Measurements from ENCODE around the gene MYL12A.

DNA sequence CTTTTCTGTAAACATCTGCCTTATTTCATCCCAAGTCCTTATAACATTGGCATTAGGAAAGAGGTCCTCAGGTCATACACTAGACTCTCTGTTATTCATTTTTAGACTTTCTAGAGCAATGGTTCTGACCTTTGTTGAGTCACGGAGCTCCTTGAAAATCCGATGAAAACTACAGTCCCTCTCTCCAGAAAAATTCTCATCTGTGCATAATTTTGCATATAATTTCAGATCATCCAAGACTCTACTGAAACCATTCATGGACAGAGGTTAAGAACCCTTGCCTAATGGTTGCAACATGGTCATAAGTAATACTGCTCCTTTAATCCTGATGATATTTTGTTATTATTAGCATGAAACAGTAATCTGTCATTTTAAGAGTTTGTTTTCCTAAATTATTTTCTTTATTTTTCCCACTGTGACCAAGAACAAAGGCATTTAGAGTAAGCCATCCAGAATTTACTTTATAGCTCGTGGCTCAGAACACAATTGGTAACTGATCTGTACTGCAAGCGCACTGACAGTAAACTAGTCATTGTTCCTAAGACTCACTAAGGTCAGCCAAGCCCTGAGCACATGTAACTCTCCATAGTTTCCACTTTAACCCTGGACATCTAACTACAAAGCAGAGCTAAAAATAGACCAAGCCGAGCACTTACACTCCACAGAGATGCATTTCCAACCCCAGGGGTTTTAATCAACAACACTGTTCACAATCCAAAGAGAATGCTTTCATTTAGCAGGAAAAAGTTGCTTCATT lies 36.2 kb upstream of the MYL12A start:
- TF ChIP-seq, protein P1, sequence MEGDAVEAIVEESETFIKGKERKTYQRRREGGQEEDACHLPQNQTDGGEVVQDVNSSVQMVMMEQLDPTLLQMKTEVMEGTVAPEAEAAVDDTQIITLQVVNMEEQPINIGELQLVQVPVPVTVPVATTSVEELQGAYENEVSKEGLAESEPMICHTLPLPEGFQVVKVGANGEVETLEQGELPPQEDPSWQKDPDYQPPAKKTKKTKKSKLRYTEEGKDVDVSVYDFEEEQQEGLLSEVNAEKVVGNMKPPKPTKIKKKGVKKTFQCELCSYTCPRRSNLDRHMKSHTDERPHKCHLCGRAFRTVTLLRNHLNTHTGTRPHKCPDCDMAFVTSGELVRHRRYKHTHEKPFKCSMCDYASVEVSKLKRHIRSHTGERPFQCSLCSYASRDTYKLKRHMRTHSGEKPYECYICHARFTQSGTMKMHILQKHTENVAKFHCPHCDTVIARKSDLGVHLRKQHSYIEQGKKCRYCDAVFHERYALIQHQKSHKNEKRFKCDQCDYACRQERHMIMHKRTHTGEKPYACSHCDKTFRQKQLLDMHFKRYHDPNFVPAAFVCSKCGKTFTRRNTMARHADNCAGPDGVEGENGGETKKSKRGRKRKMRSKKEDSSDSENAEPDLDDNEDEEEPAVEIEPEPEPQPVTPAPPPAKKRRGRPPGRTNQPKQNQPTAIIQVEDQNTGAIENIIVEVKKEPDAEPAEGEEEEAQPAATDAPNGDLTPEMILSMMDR (IDR thresholded peaks at IDR 0.05) = no peak
- no peak for TF ChIP-seq POLR2A (IDR thresholded peaks at IDR 0.05)

Data from esophagus squamous epithelium (tissue), 4 donors.